AG09309 (cell line): ENCODE data around the gene TRIM45.

Source experiments
- DNase-seq: peaks from one replicate; pipeline ENCODE4 v3.0.0-alpha.2; 2010; ENCODE audit warnings: low read depth
- H3K4me3 ChIP-seq: 2 replicates; pipeline ENCODE4 v1.5.1; 2011; ENCODE audit warnings: mild to moderate bottlenecking, low read depth, low read length, moderate library complexity; ENCODE audit not compliant: control insufficient read depth
- TF ChIP-seq, protein P1 (sequence below): IDR thresholded peaks from 2 replicates; pipeline ENCODE4 v1.5.1; 2011; ENCODE audit warnings: mild to moderate bottlenecking, low read depth, low read length, inconsistent platforms; ENCODE audit not compliant: insufficient read depth, control insufficient read depth; ENCODE audit errors: missing control alignments

Gene TRIM45, protein sequence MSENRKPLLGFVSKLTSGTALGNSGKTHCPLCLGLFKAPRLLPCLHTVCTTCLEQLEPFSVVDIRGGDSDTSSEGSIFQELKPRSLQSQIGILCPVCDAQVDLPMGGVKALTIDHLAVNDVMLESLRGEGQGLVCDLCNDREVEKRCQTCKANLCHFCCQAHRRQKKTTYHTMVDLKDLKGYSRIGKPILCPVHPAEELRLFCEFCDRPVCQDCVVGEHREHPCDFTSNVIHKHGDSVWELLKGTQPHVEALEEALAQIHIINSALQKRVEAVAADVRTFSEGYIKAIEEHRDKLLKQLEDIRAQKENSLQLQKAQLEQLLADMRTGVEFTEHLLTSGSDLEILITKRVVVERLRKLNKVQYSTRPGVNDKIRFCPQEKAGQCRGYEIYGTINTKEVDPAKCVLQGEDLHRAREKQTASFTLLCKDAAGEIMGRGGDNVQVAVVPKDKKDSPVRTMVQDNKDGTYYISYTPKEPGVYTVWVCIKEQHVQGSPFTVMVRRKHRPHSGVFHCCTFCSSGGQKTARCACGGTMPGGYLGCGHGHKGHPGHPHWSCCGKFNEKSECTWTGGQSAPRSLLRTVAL

DNA sequence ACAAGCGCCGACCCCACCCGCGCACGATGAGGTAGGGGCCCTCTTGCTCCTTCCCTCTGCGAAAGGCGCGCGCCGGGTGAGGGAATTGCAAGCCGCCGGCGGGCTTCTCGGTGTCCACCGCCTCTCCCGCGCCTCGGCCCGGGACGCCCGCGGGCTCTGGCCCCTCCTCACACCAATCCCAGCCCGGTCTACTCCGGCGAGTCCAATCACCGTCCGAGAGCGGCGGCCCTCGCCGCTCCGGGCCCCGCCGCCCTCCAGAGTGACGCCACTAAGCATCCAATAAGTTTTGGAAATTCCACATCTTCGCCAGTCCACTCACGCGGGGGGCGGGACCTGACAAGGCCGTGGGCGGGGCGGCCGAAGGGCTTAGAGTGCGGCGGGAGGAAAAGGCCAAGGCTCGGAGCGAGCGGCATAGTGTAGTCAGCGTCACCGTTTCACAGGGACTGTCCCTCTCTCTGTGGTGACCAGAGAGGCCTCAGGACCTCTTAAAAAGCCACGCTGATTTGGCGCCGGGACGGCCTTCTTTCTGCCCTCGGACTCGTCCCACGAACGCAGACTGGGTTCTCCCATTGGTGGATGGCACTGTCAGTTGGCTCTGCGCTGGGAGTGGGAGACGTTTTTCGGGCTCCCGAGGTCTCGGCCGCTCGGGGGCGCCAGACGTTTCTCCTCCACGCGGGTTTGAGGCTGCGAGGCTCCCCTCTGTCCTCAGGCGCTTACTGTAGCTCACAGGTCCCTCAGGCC, at the start of gene TRIM45:
TSS of gene TRIM45 (minus strand) at position 161 of the 741 bp plus-strand sequence. CDS start 548 bp downstream, outside the sequence.
- DNase-seq: peak; percentile 82
- TF ChIP-seq, protein P1, sequence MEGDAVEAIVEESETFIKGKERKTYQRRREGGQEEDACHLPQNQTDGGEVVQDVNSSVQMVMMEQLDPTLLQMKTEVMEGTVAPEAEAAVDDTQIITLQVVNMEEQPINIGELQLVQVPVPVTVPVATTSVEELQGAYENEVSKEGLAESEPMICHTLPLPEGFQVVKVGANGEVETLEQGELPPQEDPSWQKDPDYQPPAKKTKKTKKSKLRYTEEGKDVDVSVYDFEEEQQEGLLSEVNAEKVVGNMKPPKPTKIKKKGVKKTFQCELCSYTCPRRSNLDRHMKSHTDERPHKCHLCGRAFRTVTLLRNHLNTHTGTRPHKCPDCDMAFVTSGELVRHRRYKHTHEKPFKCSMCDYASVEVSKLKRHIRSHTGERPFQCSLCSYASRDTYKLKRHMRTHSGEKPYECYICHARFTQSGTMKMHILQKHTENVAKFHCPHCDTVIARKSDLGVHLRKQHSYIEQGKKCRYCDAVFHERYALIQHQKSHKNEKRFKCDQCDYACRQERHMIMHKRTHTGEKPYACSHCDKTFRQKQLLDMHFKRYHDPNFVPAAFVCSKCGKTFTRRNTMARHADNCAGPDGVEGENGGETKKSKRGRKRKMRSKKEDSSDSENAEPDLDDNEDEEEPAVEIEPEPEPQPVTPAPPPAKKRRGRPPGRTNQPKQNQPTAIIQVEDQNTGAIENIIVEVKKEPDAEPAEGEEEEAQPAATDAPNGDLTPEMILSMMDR: peak; percentile 84
- peak within 1 kb of the TSS; percentile 72 for H3K4me3 ChIP-seq

DNA sequence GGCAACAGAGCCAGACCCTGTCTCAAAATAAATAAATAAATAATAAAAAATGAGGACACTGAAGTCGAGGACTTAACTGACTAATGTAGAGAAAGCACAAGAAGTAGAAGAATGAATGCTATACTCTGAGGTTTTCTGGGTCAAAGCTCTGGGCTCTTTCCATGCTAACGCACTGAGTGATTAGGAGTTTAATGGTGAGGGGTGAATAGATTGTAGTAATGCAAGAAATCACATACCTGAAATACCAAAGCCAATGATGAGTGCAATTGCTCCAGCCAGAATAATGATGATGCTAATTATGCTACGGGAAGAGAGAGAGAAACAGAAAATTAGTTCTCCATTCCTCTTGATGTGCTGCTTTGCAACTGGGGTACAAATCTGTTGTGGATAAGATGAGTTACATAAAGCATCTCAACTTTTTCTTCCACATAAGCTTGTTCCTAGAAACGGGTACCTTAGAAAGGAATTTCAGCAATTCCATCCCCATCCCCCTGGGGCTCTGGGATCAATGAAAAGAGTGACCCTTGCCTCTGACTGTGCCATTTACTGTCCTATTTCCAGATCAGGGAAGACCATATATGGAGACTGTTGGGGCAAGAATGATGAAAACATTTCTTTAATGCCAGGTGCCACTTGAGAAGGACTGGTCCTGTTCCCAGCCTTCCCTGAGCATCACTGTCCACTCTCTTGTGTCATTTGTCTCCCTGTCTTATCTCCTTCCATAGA, 48.5 kb upstream of the TRIM45 start:
- TF ChIP-seq, protein P1: no peak
- H3K4me3 ChIP-seq: no peak overlapping the region
- no peak for DNase-seq

DNA sequence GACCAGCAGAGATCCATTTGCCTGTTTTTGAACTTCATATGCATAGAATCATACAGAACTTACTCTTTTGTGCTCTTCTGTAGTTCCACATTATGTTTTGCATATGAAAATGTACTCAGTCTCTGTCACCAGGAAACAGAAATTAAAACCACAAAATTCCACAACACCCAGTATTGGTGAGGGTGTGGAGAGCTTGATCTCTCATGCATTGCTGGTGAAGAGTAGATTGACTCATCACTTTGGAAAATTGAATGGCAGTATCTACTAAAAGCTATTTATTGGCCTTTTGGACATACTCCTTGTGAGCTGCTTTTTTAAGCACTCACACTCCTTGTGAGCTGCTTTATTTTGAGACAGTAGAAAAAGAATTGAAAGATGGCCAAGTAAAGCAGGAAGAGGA, 45.9 kb upstream of the TRIM45 start:
- DNase-seq: no peak
- H3K4me3 ChIP-seq: no peak overlapping the region
- TF ChIP-seq, protein P1: no peak

DNA sequence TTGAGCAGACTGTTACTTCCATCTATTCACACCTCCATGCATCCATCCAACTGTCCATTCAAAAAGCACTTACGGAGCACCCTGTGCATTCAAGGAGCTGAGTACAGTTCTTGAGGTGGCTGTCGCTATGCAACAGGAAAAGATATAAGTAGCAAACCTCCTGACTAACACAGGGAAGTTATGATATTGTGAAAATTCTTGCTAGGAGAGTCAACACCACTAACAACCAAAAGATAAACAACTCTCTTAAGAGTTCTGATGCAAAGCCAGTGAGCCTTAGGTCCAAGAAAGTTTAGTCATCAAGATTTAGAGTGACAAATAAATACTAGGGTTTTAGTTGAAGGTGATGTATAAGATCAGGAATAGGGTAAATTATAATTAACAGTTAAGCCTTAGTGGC, 44.5 kb upstream of the TRIM45 start:
- DNase-seq: peak; percentile 63
- no peak overlapping the region for H3K4me3 ChIP-seq
- TF ChIP-seq, protein P1: no peak

DNA sequence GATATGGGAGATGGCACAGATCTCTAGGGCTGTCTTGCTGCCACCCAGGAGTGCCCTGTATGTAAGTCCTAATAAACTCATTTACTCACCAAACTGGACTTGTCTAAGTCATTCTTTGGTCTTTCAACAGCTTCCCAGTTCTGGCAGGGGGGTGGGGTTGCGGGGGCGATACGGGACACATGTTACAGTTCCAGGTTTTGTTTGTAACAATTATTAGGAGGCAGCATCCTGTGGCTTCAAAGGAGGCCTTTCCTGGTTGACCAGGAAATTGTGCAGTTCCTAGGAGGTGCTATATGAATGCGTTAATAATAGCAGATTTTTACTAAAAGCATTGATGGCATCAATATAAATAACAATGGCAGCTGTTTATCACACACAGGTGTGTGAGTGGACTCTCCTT, 42.7 kb upstream of the TRIM45 start:
- DNase-seq: no peak
- TF ChIP-seq, protein P1: no peak
- no peak overlapping the region for H3K4me3 ChIP-seq

DNA sequence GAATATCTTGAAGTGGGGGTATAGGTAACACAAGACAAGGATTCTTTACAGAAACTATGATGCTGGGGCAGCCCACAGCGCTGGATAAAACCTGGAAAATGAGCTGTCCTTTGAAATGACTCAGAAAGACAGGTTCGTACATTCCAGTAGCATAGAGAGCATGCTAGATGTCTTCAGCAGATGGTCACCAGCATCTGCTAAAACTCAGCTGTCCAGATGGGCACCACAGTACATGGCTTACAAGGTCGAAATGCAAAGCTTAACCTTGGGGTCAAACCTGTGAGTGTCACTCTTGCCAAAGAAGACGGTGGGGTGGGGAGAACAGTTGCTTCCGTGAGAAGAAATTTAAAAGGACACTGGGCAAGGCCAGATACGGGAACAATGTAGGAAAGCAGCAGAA, 41.3 kb upstream of the TRIM45 start:
- TF ChIP-seq, protein P1: no peak
- no peak overlapping the region for H3K4me3 ChIP-seq

More for the DNA sequence above, 41.3 kb upstream of the TRIM45 start:
- DNase-seq: no peak
